SH-SY5Y (cell line): ENCODE measurements around the gene MIER1.

ENCODE experiments used
- GATA2 ChIP-seq: IDR thresholded peaks from 2 replicates; pipeline ENCODE4 v1.6.1; 2011; ENCODE audit warnings: mild to moderate bottlenecking, low read depth, low read length
- GATA3 ChIP-seq: IDR thresholded peaks from 2 replicates; pipeline ENCODE4 v1.6.1; 2011; ENCODE audit warnings: low read depth, mild to moderate bottlenecking, low read length, moderate library complexity

DNA sequence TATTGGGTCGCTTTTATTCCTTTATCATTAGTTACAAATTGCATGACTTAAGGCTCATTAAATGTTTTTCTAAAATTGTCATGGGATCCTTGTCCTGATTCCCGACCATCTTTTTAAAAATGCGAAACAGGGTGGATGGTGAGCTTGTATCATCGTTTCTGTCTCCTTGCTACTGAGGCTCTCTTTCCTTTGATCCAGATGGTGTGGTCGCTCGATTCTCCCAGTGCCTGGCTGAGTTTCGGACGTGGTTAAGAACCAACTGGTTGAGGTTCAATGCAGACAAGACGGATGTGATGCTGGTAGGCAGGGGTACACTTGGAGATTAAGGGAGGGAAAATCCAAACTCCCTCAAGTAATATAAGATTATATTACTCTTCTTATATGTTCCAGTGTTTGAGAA lies 1.2 kb downstream of the MIER1 start:
- no peak for TF ChIP-seq GATA3
- no peak for TF ChIP-seq GATA2
